ENCODE data around the gene TET2. TPM values are rescaled to one million over a fixed set of nuclear protein-coding genes. Genes with fewer than 3 reads are reported as not detected.

TET2 gene
- total RNA-seq, 1 experiment from 2014 or later = 3.4 TPM

GRCh38 chr4:105107095-105107856, 39.4 kb upstream of the TET2 start:
- CTCF ChIA-PET = no interaction called here
- peaks cover 20% of the 10 kb centered on the region for H3K27me3 Mint-ChIP-seq (ENCODE audit: low read depth)
- TF ChIP-seq AFF4 (CRISPR knock-in tag; IDR thresholded peaks at IDR 0.05; ENCODE audit: borderline replicate concordance) (no peak), TP53 (CRISPR knock-in tag; IDR thresholded peaks at IDR 0.05) (no peak), JUN (CRISPR knock-in tag; IDR thresholded peaks at IDR 0.05) (no peak), ZNF396 (CRISPR knock-in tag; IDR thresholded peaks at IDR 0.05; ENCODE audit: borderline replicate concordance) (no peak), SP1 (CRISPR knock-in tag; conservative IDR thresholded peaks at IDR 0.05) (no peak), TCF7 (CRISPR knock-in tag; IDR thresholded peaks at IDR 0.05; ENCODE audit: low read depth) (no peak), ZNF671 (CRISPR knock-in tag; IDR thresholded peaks at IDR 0.05) (no peak), ZNF416 (CRISPR knock-in tag; IDR thresholded peaks at IDR 0.05) (no peak), HMGA2 (CRISPR knock-in tag; IDR thresholded peaks at IDR 0.05) (no peak), ZNF138 (CRISPR knock-in tag; conservative IDR thresholded peaks at IDR 0.05) (no peak), STAT6 (CRISPR knock-in tag; conservative IDR thresholded peaks at IDR 0.05; ENCODE audit: low read depth) (no peak), JAZF1 (CRISPR knock-in tag; IDR thresholded peaks at IDR 0.05) (no peak)
- POLR2A ChIA-PET = no interaction called here
- DNase-seq (ENCODE audit: low spot score) (no peak), ATAC-seq (no peak)
- peaks cover 5% of the 10 kb centered on the region for H3K9me3 Mint-ChIP-seq
- H3K36me3 Mint-ChIP-seq = no peaks in the 10 kb centered on the region
- H3K27ac Mint-ChIP-seq = no peak overlapping the region
- no peaks in the 10 kb centered on the region for H3K4me1 Mint-ChIP-seq
- no peak overlapping the region for H3K4me3 Mint-ChIP-seq

GRCh38 chr4:105108971-105109370, 37.7 kb upstream of the TET2 start:
- H3K4me3 Mint-ChIP-seq = no peak overlapping the region
- DNase-seq (ENCODE audit: low spot score) = no peak
- POLR2A ChIA-PET = no interaction called here
- peaks cover 5% of the 10 kb centered on the region for H3K9me3 Mint-ChIP-seq
- CTCF ChIA-PET = no interaction called here
- no peak overlapping the region for H3K27ac Mint-ChIP-seq
- ATAC-seq = no peak
- peaks cover 13% of the 10 kb centered on the region for H3K27me3 Mint-ChIP-seq (ENCODE audit: low read depth)
- no peaks in the 10 kb centered on the region for H3K36me3 Mint-ChIP-seq
- H3K4me1 Mint-ChIP-seq = no peaks in the 10 kb centered on the region
- no peak for TF ChIP-seq RORB (CRISPR knock-in tag; IDR thresholded peaks at IDR 0.05)
- TF ChIP-seq PRRX2 (CRISPR knock-in tag; IDR thresholded peaks at IDR 0.05) = no peak
- TF ChIP-seq MXD4 (CRISPR knock-in tag; IDR thresholded peaks at IDR 0.05; ENCODE audit: borderline replicate concordance) = no peak
- no peak for TF ChIP-seq ZSCAN18 (CRISPR knock-in tag; IDR thresholded peaks at IDR 0.05)
- no peak for TF ChIP-seq KAT7 (CRISPR knock-in tag; IDR thresholded peaks at IDR 0.05; ENCODE audit: borderline replicate concordance)
- TF ChIP-seq ZNF138 (CRISPR knock-in tag; conservative IDR thresholded peaks at IDR 0.05) = no peak
- TF ChIP-seq JUN (CRISPR knock-in tag; IDR thresholded peaks at IDR 0.05) = no peak
- no peak for TF ChIP-seq NFYB (CRISPR knock-in tag; conservative IDR thresholded peaks at IDR 0.05; ENCODE audit: low read depth)
- no peak for TF ChIP-seq CDX4 (CRISPR knock-in tag; IDR thresholded peaks at IDR 0.05; ENCODE audit: borderline replicate concordance)
- no peak for TF ChIP-seq AFF4 (CRISPR knock-in tag; IDR thresholded peaks at IDR 0.05; ENCODE audit: borderline replicate concordance)
- no peak for TF ChIP-seq CREB1 (CRISPR knock-in tag; IDR thresholded peaks at IDR 0.05)
- no peak for TF ChIP-seq ZNF263 (CRISPR knock-in tag; IDR thresholded peaks at IDR 0.05; ENCODE audit: low read depth)
- TF ChIP-seq E2F5 (CRISPR knock-in tag; IDR thresholded peaks at IDR 0.05) = no peak

Measured in WTC11 (cell line).